HG02870 (cell line): ENCODE results near the gene EHBP1.
"Not testable (repeated sequence)": the region's sequence is repeated elsewhere in the genome, so short reads cannot be mapped to it uniquely, and the experiment has no call there.

Experiments
- ATAC-seq: cut with Tn5 transposase; IDR thresholded peaks from one replicate; pipeline ENCODE4 v1.9.1; 2021; ENCODE audit warnings: mild to moderate bottlenecking, moderate library complexity; ENCODE audit not compliant: unreplicated experiment

Gene EHBP1

DNA sequence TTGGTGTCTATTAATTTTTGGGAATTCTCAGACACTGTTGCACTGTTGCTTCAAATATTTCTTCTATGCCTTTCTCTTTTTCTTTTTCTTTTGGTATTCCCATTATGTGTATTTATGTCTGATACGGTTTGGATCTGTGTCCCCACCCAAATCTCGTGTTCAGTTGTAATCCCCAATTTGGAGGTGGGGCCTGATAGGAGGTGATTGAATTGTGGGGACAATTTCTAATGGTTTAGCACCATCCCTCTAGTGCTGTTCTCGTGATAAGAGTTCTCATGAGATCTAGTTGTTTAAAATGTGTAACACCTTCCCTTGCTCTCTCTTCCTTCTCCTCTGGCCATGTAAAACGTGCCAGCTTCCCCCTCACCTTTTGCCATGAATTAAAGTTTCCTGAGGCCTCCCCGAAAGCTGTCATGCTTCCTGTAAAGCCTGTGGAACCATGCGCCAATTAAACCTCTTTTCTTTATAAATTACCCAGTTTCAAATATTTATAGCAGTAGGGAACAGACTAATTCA, 26.8 kb downstream of the EHBP1 start:
- ATAC-seq = no peak

DNA sequence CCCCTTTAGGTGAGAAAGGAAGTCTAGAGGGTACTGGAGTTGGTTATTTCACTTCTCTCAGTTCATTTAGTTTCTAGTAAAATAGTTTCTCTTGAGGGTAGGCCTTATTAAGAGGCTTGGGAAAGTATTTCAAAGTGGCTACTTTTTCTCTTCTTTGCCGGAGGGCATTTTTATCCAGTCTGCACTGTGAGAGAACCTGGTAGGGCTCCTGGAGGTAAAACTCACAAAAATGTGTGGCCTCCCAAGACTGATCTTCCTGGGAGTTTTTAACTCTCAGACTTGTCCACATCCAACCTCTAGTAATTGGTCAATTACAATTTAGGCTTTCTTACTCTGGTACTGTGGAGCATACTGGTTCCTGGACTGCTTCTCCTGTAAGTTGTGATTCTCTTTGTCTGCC, 28.0 kb downstream of the EHBP1 start:
- ATAC-seq = no peak

DNA sequence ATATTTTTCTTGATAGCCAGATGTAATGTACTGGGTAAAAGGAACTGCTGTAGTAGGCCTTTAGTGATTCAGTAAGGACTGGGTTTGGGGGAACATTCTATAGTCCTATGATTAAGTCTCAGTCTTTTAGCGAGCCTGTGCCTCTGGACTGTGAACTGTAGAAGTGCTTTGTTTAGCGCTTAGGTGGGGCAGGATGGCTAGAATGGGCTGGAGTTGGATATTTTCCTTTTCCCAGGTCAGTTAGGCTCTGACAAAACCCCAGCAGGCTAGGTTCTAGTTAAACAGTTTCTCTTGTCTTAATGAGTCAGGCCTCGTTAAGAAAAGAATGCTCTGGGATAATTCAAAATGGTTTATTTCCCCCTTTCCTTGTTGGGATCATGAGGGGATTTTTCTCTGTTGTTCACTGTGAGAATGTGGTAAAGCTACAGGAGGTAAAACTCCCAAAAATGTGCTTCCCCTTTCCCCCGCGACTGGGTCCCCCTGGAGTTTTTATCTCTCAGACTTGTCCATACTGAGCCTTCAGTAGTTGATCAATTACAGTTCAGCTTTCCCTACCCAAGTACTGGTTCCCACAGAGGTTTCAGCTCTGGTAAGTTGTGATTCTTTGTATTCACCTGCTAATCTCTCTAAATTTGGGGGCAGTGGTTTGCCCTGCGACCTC, 31.5 kb downstream of the EHBP1 start:
- ATAC-seq = no peak

DNA sequence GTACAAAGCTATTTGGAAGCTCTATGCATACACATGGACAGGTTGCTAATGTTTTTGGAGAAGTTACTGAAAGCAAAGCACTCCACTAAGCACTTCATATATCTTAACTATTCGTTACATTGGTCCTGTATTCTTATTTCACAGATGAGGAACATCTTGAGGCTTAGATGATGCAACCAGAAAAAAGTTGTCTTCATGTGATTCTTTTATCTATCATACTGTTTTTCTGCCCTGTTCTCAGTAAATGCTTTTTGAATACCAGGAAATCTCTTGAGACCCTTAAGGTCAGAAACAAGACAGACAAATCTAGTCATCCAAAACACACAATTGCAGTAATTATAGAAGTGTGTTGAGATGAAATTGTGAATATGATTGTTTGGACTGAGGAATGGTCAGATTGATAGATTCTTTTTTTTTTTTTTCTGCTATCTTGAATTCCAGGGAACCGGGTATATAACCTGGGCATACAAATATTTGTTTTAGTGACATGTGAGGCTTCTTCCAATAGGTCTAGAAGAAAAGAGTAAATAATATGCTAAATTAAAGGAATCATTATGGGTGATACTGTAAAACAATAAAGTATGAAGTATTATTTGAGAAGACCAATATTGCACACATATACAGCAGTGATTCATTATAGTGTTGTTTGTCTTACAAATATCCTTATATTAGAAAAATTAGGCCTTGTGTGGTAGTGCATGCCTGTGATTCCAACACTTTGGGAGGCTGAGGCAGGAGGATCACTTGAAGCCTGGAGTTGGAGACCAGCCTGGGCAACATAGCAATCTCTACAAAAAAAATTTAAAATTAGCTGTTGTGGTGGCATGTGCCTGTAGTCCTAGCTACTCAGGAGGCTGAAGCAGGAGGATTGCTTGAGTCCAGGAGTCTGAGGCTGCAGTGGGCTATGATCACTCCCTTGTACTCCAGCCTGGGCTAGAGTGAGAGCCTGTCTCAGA, 33.7 kb downstream of the EHBP1 start:
- ATAC-seq = no peak

DNA sequence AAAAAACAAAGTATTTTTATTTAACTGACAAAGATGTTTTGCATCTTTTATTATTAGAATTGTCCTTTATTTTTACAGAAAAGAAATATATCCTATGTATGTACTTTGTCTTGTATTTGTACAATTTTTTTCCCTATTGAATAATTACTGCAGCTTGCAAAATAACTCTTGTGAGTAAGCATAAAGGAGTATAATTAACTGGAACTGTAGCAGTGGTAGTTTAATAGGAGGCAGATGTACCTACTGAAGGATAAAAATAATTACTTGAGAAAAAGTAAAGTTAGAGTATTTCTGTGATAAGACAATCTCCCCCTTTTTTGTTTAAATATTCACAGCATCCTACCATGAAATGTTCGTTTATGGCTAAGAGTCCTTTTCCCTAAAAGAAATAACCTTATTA, 34.7 kb downstream of the EHBP1 start:
- no peak for ATAC-seq

DNA sequence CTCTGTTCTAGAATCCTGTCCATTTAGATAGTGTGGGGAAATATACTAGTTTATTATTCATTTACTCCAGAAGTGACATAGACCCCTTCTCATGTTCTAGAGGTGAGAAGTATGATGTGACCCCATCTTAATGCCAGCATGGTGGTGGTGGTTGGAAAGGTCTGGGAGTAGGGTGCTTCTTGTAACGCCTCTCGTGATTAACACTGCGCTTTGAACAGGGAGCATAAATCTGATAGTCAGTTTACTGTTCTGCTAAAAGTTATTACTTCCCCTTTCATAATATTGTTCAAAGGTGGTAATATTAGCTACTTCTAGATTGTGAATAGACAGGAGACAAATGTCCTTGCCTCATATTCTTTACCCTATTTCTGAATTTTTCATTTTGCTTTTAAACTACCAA, 35.6 kb downstream of the EHBP1 start:
- no peak for ATAC-seq

DNA sequence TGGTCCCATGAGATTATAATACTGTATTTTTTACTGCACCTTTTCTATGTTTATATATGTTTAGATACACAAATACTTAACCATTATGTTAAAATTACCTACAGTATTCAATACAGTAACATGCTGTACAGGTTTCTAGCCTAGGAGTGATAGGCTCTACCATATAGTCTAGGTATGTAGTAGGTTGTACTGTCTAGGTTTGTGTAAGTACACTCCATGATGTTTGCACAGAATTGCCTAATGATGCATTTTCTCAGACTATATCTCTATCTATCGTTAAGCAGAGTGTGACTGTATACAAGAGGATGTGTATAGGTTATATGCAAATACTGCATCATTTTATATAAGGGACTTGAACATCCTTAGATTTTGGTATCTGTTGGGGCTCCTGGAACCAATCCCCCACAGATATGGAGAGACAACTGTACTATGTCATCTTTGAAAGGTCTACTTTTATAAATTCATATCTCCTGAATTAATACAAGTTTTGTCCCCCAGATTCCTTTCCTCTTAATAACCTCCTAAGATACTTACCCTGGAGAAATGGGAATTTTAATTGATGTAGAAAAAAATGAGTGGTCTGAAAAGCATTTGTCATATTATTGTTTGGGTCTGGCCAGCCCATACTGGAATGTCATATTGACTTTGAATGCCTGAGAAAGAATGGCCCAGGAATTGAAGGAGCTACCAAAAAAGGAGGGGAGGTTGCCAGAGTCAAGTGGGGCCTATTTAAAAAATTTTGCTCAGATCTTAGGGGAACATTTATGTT, 36.6 kb downstream of the EHBP1 start:
- ATAC-seq = no peak

DNA sequence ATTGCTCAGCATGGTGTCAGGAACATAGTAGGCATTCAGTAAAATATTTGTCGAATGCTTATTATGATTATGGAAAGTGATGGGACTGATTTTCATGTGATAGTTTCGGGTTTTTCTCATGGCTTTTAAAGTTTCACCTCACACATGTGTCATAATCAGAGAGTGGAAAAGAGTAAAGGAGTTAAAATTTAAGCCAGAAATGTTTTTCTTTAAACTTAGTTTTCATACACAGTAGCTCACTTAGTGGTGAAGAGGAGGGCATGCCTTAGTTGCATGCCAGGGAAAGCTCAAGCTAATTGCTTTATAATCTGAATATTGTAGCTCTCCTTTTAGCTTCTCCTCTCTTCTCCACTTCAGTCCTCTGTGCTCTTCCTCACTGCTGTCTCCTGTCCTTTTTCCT, 38.0 kb downstream of the EHBP1 start:
- ATAC-seq = no peak

DNA sequence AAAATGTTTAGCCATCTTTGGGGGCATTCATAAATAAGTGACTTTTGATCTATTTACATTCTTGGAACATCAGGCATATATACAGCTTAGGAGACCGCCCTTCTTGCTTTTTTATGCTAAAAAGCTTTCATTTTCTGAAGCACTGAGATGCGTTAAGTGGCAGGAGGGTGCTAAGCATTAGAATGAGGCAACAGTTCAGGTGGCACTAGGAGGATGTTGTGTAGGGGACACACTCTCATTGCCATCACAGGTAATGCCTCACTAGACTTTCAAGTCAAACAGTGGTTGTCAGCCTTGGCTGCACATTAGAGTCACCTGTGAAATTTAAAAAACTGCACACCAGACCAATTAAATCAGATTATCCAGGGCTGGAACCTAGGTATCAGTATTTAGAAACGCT, 39.1 kb downstream of the EHBP1 start:
- no peak for ATAC-seq

DNA sequence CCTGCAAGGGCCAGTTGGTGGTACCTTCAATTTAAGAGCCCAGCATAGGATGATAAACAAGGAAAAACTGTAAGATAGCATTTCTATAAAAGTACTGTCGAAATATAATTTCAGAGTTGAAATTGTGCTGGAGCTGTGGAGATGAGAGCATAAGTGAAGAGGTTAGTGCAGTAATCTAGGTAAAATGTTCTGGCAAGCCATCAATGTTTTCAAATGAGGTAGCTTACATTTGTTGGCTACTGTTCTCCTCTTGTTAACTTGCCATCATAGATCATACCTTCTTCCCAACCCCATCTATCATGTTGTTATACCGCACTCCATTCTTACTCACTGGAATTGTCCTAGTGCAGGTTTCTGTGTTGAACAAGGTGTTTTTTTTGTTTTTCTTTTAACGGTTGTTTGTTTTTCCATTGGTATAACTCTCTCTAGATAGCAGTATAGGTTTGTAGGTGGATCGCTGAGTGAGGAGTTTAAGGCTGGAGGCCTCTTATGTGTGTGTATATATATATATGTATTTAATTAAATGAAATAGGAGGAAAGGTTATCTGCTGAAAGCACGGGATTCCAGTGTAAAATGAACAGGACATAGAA, 40.5 kb downstream of the EHBP1 start:
- ATAC-seq = no peak

DNA sequence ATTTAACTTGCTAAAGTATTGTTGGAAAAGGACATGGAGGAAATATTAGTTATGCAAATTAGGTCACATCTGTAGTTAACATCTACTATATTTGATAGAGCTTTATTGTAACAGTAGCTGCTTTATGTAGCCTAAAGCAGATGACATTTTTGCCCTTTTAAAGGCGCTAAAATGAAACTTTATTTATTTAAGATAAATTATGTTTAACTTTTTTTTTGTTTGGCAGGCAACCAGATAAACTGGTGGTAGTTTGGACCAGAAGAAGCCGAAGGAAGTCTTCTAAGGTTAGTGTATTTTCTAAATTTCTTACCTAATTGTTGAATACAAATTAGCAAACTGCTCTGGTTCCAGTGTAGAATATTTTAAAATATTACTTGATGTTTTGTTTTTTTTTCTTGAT, 41.7 kb downstream of the EHBP1 start:
- ATAC-seq = no peak

DNA sequence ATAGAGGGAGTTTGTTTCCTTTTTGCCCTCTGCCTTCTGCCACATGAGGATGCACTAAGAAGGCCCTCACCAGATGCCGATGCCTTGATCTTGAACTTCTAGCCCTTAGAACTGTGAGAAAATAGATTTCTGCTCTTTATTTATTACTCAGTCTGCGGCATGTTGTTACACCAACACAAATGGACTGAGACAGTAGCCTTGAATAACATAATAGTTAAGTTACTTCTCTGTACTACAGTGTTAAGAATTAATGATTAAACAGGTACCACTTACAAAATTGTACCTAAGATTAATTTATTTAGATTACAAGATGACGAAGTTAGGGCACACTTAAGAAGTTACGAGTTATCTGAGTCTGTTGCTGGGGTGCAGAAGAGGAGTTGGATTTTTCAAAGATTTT, 42.4 kb downstream of the EHBP1 start:
- no peak for ATAC-seq

DNA sequence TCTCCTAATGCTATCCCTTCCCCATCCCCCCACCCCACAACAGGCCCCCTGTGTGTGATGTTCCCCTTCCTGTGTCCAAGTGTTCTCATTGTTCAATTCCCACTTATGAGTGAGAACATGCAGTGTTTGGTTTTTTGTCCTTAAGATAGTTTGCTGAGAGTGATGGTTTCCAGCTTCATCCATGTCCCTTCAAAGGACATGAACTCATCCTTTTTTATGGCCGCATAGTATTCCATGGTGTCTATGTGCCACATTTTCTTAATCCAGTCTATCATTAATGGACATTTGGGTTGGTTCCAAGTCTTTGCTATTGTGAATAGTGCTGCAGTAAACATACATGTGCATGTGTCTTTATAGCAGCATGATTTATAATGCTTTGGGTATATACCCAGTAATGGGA, 43.6 kb downstream of the EHBP1 start:
- ATAC-seq = not testable (repeated sequence)

DNA sequence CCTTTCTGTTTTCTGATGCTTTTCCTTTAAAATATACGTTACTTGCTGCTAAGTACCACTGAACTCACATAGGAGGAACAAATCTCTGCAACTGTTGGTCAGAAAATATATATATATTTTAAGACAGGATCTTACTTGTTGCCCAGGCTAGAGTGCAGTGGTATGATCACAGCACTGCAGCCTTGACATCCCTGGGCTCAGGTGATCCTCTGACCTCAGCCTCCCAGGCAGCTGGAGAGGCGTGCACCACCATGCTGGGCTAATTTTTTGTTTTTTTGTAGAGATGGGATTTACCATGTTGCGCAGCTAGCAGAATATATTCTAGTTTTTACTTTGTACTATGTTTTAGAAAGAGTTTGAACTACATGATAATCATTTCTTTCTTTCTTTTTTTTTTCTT, 51.5 kb downstream of the EHBP1 start:
- no peak for ATAC-seq

DNA sequence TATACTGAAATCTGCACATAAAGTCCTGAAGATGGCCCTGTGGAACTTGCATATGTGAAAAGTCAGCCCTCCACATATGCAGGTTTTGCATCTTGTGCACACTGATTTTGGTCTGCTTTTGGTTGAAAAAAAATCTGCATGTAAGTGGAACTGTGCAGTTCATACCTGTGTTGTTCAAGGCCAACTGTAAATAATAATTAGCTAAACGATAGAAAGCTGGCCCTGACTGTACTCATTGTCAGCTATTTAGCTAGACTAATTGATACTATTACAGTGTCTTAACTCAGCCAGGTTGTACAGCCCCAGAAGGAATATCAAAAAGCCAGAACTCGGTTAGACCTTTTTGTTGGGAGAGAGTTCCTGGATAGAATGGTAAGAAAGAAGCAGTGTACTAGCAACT, 54.5 kb downstream of the EHBP1 start:
- ATAC-seq = no peak

DNA sequence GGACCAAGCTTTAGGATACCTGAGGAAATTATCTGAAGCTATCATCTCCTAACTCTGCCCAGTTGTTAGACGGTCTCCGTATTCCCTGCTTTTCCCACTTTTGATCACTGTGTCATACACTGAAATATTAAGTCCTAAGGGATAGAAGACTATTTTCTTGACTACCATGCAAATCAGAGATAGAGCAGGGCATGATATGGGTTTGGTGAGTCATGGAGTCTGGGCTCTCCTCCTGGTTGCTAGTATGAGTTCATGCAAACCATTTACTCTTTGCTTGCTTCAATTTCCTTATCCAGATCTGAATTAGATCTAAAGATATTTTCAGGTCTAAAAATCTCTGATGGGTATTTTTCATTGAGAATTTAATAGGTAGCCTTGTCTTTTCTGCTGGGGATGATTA, 55.0 kb downstream of the EHBP1 start:
- ATAC-seq = no peak

DNA sequence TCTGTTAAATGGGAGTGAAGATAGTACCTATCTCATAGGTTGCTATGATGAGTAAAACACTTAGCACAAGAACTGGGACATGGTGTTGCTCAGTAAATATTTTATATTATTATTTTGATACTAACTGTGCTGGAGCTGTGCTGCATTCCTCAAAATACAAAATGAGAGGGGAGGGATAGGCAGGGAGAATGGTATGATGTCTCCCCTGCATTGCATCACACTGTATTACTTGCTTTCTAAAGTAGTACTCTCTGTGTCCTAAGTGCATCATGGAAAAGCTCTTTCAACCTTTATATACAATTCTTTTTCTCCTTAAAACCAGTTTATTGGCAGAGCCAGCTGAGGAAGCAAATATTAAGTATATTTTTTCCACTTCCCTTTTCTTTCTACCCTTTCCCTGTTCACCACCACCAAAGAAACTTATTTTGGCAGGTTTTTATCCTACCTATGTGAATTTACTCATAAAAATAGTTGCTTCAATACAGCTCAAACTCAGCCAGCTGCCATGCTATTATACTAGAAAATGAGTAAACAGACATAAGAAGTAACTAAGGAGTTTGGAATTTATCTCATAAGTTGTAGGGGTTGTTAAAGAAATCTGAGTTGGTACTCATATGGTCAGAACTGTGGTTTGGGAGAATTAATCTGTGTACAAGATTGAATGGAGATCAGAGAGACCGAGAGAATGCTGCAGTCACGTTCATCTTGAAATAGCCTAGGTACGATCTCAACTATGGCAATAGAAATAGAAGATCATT, 60.3 kb downstream of the EHBP1 start:
- no peak for ATAC-seq

DNA sequence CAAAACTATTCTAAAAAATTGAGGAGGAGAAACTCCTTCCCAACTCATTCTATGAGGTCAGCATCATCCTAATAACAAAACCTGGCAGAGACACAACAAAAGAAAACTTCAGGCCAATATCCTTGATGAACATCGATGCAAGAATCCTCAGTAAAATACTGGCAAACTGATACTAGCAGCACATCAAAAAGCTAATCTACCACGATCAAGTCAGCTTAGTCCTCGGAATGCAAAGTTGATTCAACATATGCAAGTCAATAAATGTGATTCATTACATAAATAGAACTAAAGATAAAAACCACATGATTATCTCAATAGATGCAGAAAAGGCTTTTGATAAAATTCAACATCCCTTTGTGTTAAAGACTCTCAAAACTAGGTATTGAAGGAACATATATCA, 63.1 kb downstream of the EHBP1 start:
- ATAC-seq = no peak

DNA sequence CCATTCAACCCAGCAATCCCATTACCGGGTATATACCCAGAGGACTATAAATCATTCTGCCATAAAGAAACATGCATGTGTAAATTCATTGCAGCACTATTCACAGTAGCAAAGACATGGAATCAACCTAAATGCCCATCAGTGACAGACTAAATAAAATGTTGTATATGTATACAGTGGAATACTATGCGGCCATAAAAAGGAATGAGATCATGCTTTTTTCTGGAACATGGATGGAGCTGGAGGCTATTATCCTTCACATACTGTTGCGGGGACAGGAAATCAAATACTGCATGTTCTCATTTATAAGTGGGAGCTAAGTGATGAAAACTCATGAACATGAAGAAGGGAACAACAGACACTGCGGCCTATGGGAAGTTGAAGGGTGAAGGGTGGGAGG, 65.1 kb downstream of the EHBP1 start:
- ATAC-seq = no peak
